GM18858 (cell line): Measurements from ENCODE around the gene TNNI3K.

ENCODE experiments used
- ATAC-seq: cut with Tn5 transposase; IDR thresholded peaks from one replicate; pipeline ENCODE4 v1.9.1; 2021; ENCODE audit not compliant: unreplicated experiment

TNNI3K gene

GRCh38 chr1:74531796-74532195 is 296.6 kb downstream of the TNNI3K start:
- ATAC-seq, result no peak

GRCh38 chr1:74534241-74534640 is 299.1 kb downstream of the TNNI3K start:
- ATAC-seq, result no peak

GRCh38 chr1:74545821-74546220 is 310.6 kb downstream of the TNNI3K start:
- no peak for ATAC-seq

GRCh38 chr1:74548961-74549750 is 314.0 kb downstream of the TNNI3K start:
- no peak for ATAC-seq

- ATAC-seq, result no peak
These were observed 314.7 kb downstream of the TNNI3K start for GRCh38 chr1:74549932-74550331.

- no peak for ATAC-seq
These were observed 335.8 kb downstream of the TNNI3K start for GRCh38 chr1:74570797-74571492.

- ATAC-seq, result no peak
These were observed 336.3 kb downstream of the TNNI3K start for GRCh38 chr1:74571493-74571800.

- ATAC-seq, result no peak
These were observed 336.7 kb downstream of the TNNI3K start for GRCh38 chr1:74571891-74572290.

- no peak for ATAC-seq
These were observed 342.9 kb downstream of the TNNI3K start for GRCh38 chr1:74578101-74578500.

GRCh38 chr1:74579425-74579824 is 344.2 kb downstream of the TNNI3K start:
- peak; percentile 98 for ATAC-seq

GRCh38 chr1:74583397-74583796 is 348.2 kb downstream of the TNNI3K start:
- ATAC-seq, result no peak

GRCh38 chr1:74584185-74584584 is 349.0 kb downstream of the TNNI3K start:
- no peak for ATAC-seq

- ATAC-seq, result no peak
These were observed 351.2 kb downstream of the TNNI3K start for GRCh38 chr1:74586253-74586897.

GRCh38 chr1:74587888-74588287 is 352.7 kb downstream of the TNNI3K start:
- no peak for ATAC-seq

GRCh38 chr1:74590288-74590687 is 355.1 kb downstream of the TNNI3K start:
- no peak for ATAC-seq

- ATAC-seq, result no peak
These were observed 356.8 kb downstream of the TNNI3K start for GRCh38 chr1:74591949-74592348.

- ATAC-seq, result no peak
These were observed 357.6 kb downstream of the TNNI3K start for GRCh38 chr1:74592580-74593355.
